OCI-LY1 (cell line): ENCODE measurements around the gene STAG3.

Experiments
- H2AFZ ChIP-seq: fragments of 200-600 bp; sonication (generic), shearing (Covaris generic); 2 replicates; pipeline ENCODE4 v1.6.0; 2014; ENCODE audit warnings: antibody characterized with exemption, mild to moderate bottlenecking, low read length
- H3F3A ChIP-seq: fragments of 200-600 bp; sonication (generic), shearing (Covaris generic); 2 replicates; pipeline ENCODE4 v1.6.0; 2014; ENCODE audit warnings: mild to moderate bottlenecking, antibody characterized with exemption, low read length, moderate library complexity; ENCODE audit not compliant: insufficient read depth
- H3K27ac ChIP-seq: fragments of 200-600 bp; sonication (generic); 2 replicates; pipeline ENCODE4 v1.5.1; 2014; ENCODE audit warnings: low read length, mixed run types, mild to moderate bottlenecking, low read depth; ENCODE audit not compliant: poor library complexity, severe bottlenecking
- H3K27me3 ChIP-seq: fragments of 200-600 bp; sonication (generic); 2 replicates; pipeline ENCODE4 v1.6.0; 2014; ENCODE audit warnings: antibody characterized with exemption, mild to moderate bottlenecking, low read length, moderate library complexity; ENCODE audit not compliant: insufficient read depth
- H3K36me3 ChIP-seq: fragments of 200-600 bp; sonication (generic); 2 replicates; pipeline ENCODE4 v1.6.1; 2014; ENCODE audit warnings: mild to moderate bottlenecking, antibody characterized with exemption, low read length, moderate library complexity, mixed read lengths; ENCODE audit not compliant: insufficient read depth
- H3K4me1 ChIP-seq: fragments of 200-600 bp; sonication (generic); 2 replicates; pipeline ENCODE4 v1.5.1; 2014; ENCODE audit warnings: mild to moderate bottlenecking, low read length, moderate library complexity; ENCODE audit not compliant: insufficient read depth, severe bottlenecking
- H3K4me2 ChIP-seq: fragments of 200-600 bp; sonication (generic), shearing (Covaris generic); 2 replicates; pipeline ENCODE4 v1.6.1; 2014; ENCODE audit warnings: low read length
- H3K4me3 ChIP-seq: fragments of 200-600 bp; sonication (generic); 2 replicates; pipeline ENCODE4 v1.5.1; 2014; ENCODE audit warnings: low read length, low read depth, mild to moderate bottlenecking, mixed read lengths; ENCODE audit not compliant: poor library complexity, severe bottlenecking
- H3K79me2 ChIP-seq: fragments of 200-600 bp; shearing (Covaris generic); 2 replicates; pipeline ENCODE4 v1.6.1; 2016; ENCODE audit warnings: mixed run types, low read length, mixed read lengths; ENCODE audit not compliant: insufficient read depth
- H3K9ac ChIP-seq: fragments of 200-600 bp; sonication (generic), shearing (Covaris generic); 2 replicates; pipeline ENCODE4 v1.6.1; 2014; ENCODE audit warnings: mild to moderate bottlenecking, low read length, mixed read lengths
- H3K9me2 ChIP-seq: fragments of 200-600 bp; sonication (generic), shearing (Covaris generic); 2 replicates; pipeline ENCODE4 v1.6.1; 2014; ENCODE audit warnings: low read depth, mild to moderate bottlenecking, low read length, mixed read lengths
- H3K9me3 ChIP-seq: fragments of 200-600 bp; shearing (Covaris generic); 2 replicates; pipeline ENCODE4 v1.6.1; 2014; ENCODE audit warnings: low read length, mixed read lengths
- H4K20me1 ChIP-seq: fragments of 200-600 bp; sonication (generic), shearing (Covaris generic); 2 replicates; pipeline ENCODE4 v1.6.0; 2016; ENCODE audit warnings: mild to moderate bottlenecking, low read length; ENCODE audit not compliant: insufficient read depth
- EZH2 ChIP-seq: fragments of 200-600 bp; sonication (generic), shearing (Covaris generic); IDR thresholded peaks from 2 replicates; pipeline ENCODE4 v1.8.0; 2017; ENCODE audit warnings: borderline replicate concordance, mixed run types, mild to moderate bottlenecking, antibody characterized with exemption, low read length, moderate library complexity, mixed read lengths
- TF ChIP-seq, protein P1 (sequence below): fragments of 200-600 bp; sonication (generic), shearing (Covaris generic); IDR thresholded peaks from 2 replicates; pipeline ENCODE4 v1.5.1; 2017; ENCODE audit warnings: mild to moderate bottlenecking, antibody characterized with exemption, low read length, moderate library complexity, mixed read lengths

STAG3 gene

DNA sequence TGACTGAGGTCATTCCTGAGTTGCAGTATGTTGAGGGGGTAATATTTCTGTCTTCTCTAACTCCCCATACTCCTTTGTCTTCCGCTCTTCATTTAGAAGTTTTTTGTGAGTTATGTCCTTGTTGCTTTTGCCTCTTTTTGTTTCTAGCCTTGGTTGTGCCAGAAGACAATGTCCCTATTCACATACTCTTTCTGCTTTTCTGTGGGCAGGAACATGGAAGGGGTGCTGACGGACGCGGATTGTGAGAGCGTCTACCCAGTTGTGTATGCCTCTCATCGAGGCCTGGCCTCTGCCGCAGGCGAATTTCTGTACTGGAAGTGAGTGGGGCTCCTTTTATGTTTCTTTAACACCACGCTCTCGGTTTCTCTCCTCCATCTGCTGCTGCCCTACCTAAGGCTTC, 20.5 kb downstream of the STAG3 start:
- no peaks in the 10 kb centered on the region for H3K9me2 ChIP-seq
- H3K4me2 ChIP-seq = no peak overlapping the region
- H3K27me3 ChIP-seq = peaks cover 4% of the 10 kb centered on the region; the same call in 1 of the 2 replicates
- H3K9me3 ChIP-seq = no peaks in the 10 kb centered on the region
- H4K20me1 ChIP-seq = no peaks in the 10 kb centered on the region
- TF ChIP-seq EZH2 = no peak
- TF ChIP-seq, protein P1, sequence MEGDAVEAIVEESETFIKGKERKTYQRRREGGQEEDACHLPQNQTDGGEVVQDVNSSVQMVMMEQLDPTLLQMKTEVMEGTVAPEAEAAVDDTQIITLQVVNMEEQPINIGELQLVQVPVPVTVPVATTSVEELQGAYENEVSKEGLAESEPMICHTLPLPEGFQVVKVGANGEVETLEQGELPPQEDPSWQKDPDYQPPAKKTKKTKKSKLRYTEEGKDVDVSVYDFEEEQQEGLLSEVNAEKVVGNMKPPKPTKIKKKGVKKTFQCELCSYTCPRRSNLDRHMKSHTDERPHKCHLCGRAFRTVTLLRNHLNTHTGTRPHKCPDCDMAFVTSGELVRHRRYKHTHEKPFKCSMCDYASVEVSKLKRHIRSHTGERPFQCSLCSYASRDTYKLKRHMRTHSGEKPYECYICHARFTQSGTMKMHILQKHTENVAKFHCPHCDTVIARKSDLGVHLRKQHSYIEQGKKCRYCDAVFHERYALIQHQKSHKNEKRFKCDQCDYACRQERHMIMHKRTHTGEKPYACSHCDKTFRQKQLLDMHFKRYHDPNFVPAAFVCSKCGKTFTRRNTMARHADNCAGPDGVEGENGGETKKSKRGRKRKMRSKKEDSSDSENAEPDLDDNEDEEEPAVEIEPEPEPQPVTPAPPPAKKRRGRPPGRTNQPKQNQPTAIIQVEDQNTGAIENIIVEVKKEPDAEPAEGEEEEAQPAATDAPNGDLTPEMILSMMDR = no peak
- peaks cover 7% of the 10 kb centered on the region; the same call in 1 of the 2 replicates for H3F3A ChIP-seq
- no peak overlapping the region for H3K9ac ChIP-seq
- no peak overlapping the region for H2AFZ ChIP-seq
- H3K4me1 ChIP-seq = peaks cover 32% of the 10 kb centered on the region
- H3K4me3 ChIP-seq = no peak overlapping the region
- no peak overlapping the region for H3K27ac ChIP-seq
- H3K36me3 ChIP-seq = no peaks in the 10 kb centered on the region
- no peaks in the 10 kb centered on the region for H3K79me2 ChIP-seq

DNA sequence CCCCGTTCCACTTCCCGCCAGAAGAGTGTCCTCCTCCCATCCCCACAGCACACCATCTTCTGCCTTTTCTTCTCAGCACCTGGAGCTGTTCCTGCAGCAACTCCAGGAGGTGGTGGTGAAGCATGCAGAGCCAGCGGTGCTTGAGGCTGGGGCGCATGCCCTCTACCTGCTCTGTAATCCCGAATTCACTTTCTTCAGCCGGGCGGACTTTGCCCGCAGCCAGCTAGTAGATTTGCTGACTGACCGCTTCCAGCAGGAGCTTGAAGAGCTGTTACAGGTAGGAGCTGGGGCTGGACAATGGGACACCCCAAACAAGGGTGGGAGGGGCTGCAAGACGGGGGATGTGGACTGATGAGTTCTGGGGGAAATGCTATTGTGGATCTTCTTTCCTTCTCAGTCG, 23.0 kb downstream of the STAG3 start:
- TF ChIP-seq, protein P1 = no peak
- no peak for TF ChIP-seq EZH2
- H2AFZ ChIP-seq = no peak overlapping the region
- peaks cover 18% of the 10 kb centered on the region for H3K4me1 ChIP-seq
- H3K27ac ChIP-seq = no peak overlapping the region
- no peak overlapping the region for H3K4me2 ChIP-seq
- no peak overlapping the region for H3K4me3 ChIP-seq
- H3K79me2 ChIP-seq = no peaks in the 10 kb centered on the region
- no peaks in the 10 kb centered on the region; the same call in 1 of the 2 replicates for H3K36me3 ChIP-seq
- peaks cover 4% of the 10 kb centered on the region; the same call in 1 of the 2 replicates for H3K27me3 ChIP-seq
- no peaks in the 10 kb centered on the region for H3K9me2 ChIP-seq
- no peaks in the 10 kb centered on the region for H4K20me1 ChIP-seq
- no peaks in the 10 kb centered on the region for H3K9me3 ChIP-seq
- H3K9ac ChIP-seq = no peak overlapping the region
- no peaks in the 10 kb centered on the region for H3F3A ChIP-seq

DNA sequence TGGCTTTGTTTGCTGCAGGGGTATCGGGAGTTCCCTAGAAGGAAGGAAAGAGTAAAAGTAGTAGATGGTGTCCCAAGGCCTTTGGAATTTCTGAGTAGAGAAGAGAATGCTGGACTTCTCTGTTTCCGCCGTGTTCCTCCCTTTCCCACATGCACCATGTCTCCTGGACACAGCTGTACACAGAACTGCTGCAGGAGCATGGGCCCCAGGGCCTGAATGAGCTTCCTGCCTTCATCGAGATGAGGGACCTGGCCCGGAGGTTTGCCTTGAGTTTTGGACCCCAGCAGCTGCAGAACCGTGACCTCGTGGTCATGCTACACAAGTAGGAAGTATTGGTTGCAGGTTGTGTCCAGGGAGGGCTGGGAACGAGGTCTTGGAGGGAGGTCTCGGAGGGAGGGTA, 26.7 kb downstream of the STAG3 start:
- TF ChIP-seq, protein P1 = no peak
- TF ChIP-seq EZH2 = no peak
- Histone ChIP-seq H2AFZ (no peak overlapping the region), H4K20me1 (no peaks in the 10 kb centered on the region), H3K4me3 (no peak overlapping the region), H3K79me2 (no peaks in the 10 kb centered on the region), H3K9ac (no peak overlapping the region), H3F3A (no peaks in the 10 kb centered on the region), H3K27ac (no peak overlapping the region), H3K36me3 (no peaks in the 10 kb centered on the region; the same call in 1 of the 2 replicates), H3K4me2 (no peak overlapping the region), H3K27me3 (peaks cover 4% of the 10 kb centered on the region; the same call in 1 of the 2 replicates), H3K4me1 (peaks cover 12% of the 10 kb centered on the region), H3K9me2 (no peaks in the 10 kb centered on the region), H3K9me3 (no peaks in the 10 kb centered on the region)
